Gastrocnemius medialis (tissue), 4 donors: Measurements from ENCODE around the gene HBM.

Source experiments
- CTCF ChIP-seq, 5 experiments: fragments of 450-650 bp in 3 of 5; fragments of 200-600 bp in 2 of 5; sonication (generic) in 2 of 5; IDR thresholded peaks in 4 of 5; conservative IDR thresholded peaks in 1 of 5; 1 replicate in 4 of 5; 2 replicates in 1 of 5; pipeline ENCODE4 v1.5.1; 2016 to 2019; ENCODE audit warnings: antibody characterized with exemption in 5 of 5, mild to moderate bottlenecking in 3 of 5, moderate library complexity in 3 of 5
- POLR2A ChIP-seq, 2 donors: fragments of 450-650 bp; IDR thresholded peaks; one replicate each; pipeline ENCODE4 v1.6.1; 2017; ENCODE audit warnings: antibody characterized with exemption in 2 of 2, mild to moderate bottlenecking in 2 of 2, moderate library complexity in 2 of 2

GRCh38 chr16:189604-190186 lies 23.9 kb downstream of the HBM start:
- TF ChIP-seq CTCF (IDR thresholded peaks at IDR 0.05 in 4 of 5, conservative IDR thresholded peaks at IDR 0.05 in 1 of 5): no peak
- TF ChIP-seq POLR2A (IDR thresholded peaks at IDR 0.05): no peak
